ENCODE measurements around the gene LRRC55. TPM values are rescaled to one million over a fixed set of nuclear protein-coding genes. Genes with fewer than 3 reads are reported as not detected.

The LRRC55 gene
- polyA plus RNA-seq, 2 of the 4 experiments (the other 2 are of a cell fraction) = 0.01 TPM; not detected in 1

DNA sequence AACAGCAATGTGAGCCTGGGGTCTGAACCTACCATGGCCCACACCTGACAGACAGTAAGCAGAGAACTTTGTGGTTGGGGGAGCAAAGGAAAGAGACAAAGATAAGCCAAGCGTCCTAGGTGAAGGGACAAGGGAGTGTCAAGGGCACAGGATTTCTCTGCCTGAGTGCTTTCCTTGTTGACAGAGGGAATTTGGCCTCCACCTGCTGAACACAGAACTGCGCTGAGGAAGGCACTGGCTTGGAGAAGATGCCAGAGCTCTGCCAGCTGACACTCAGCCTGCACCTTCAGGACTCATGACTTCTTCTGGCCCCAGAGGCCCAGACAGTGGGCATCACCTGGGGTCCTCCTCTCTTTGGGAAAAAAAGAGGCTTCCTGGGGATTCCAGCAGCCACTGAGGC, 789 bp upstream of the LRRC55 start:
- H3K4me2 ChIP-seq = no peak overlapping the region
- H3K9me3 ChIP-seq = no peaks in the 10 kb centered on the region
- no peak for FAIRE-seq
- TF ChIP-seq POLR2AphosphoS2 (conservative IDR thresholded peaks at IDR 0.05; ENCODE audit: low read length) = no peak
- TF ChIP-seq ZC3H11A (IDR thresholded peaks at IDR 0.05) = no peak
- TF ChIP-seq NPAS2 (CRISPR knock-in tag; IDR thresholded peaks at IDR 0.05; ENCODE audit: borderline replicate concordance) = no peak
- no peak for TF ChIP-seq POLR2A (IDR thresholded peaks at IDR 0.05; ENCODE audit: low read length)
- TF ChIP-seq, protein P1, sequence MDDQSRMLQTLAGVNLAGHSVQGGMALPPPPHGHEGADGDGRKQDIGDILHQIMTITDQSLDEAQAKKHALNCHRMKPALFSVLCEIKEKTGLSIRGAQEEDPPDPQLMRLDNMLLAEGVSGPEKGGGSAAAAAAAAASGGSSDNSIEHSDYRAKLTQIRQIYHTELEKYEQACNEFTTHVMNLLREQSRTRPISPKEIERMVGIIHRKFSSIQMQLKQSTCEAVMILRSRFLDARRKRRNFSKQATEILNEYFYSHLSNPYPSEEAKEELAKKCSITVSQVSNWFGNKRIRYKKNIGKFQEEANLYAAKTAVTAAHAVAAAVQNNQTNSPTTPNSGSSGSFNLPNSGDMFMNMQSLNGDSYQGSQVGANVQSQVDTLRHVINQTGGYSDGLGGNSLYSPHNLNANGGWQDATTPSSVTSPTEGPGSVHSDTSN (IDR thresholded peaks at IDR 0.05) = no peak
- TF ChIP-seq, protein P2, sequence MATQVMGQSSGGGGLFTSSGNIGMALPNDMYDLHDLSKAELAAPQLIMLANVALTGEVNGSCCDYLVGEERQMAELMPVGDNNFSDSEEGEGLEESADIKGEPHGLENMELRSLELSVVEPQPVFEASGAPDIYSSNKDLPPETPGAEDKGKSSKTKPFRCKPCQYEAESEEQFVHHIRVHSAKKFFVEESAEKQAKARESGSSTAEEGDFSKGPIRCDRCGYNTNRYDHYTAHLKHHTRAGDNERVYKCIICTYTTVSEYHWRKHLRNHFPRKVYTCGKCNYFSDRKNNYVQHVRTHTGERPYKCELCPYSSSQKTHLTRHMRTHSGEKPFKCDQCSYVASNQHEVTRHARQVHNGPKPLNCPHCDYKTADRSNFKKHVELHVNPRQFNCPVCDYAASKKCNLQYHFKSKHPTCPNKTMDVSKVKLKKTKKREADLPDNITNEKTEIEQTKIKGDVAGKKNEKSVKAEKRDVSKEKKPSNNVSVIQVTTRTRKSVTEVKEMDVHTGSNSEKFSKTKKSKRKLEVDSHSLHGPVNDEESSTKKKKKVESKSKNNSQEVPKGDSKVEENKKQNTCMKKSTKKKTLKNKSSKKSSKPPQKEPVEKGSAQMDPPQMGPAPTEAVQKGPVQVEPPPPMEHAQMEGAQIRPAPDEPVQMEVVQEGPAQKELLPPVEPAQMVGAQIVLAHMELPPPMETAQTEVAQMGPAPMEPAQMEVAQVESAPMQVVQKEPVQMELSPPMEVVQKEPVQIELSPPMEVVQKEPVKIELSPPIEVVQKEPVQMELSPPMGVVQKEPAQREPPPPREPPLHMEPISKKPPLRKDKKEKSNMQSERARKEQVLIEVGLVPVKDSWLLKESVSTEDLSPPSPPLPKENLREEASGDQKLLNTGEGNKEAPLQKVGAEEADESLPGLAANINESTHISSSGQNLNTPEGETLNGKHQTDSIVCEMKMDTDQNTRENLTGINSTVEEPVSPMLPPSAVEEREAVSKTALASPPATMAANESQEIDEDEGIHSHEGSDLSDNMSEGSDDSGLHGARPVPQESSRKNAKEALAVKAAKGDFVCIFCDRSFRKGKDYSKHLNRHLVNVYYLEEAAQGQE (IDR thresholded peaks at IDR 0.05) = no peak
- TF ChIP-seq KDM5A (IDR thresholded peaks at IDR 0.05) = no peak
- WGBS (ENCODE audit: missing lambda C conversion rate) = 74% methylated on average over 2 of the region's 2 CpGs
- no peak overlapping the region for H3K4me3 ChIP-seq
- ChIA-PET POLR2A (no interaction called here), CTCF (no interaction called here)
- DNase-seq (ENCODE audit: low read depth in 1 of 2, low spot score in 1 of 2) = no peak
- peak overlapping the region in 1 of 2 experiments; percentile 8; a peak in 2 of 6 replicates for H3K27ac ChIP-seq
- H3K4me1 ChIP-seq = peaks cover 3% of the 10 kb centered on the region; the same call in 1 of the 3 replicates
- no peak; a peak in 1 of 6 replicates for ATAC-seq

DNA sequence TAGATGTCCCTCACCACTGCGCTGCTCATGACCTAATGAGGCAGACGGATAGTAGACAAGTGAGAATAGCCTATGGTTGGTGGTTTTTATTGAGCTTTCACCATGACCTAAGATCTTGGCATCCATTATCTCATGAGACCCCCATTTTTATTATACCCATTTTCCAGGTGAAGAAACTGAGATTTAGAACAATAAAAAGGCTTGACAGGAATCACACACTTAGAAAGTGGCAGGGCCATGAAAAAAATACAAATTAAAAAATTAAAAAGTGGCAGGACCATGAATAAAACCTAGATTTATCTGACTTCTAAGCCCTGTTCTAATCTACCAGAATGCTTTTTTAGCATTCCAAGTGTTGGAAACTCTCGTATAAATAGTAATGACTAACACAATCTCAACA, 1.1 kb downstream of the LRRC55 start:
- Histone ChIP-seq H3K4me3 (no peak overlapping the region), H3K27ac (no peak overlapping the region), H3K4me1 (0 out of 3 replicates have a peak, but pooled peaks cover under 1% of the 10 kb centered on the region), H3K4me2 (no peak overlapping the region), H3K9me3 (no peaks in the 10 kb centered on the region)
- ATAC-seq (no peak), FAIRE-seq (no peak), DNase-seq (ENCODE audit: low read depth in 1 of 2, low spot score in 1 of 2) (no peak)
- TF ChIP-seq, protein P3, sequence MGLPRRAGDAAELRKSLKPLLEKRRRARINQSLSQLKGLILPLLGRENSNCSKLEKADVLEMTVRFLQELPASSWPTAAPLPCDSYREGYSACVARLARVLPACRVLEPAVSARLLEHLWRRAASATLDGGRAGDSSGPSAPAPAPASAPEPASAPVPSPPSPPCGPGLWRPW (IDR thresholded peaks at IDR 0.05) = no peak
- TF ChIP-seq RARB (CRISPR knock-in tag; IDR thresholded peaks at IDR 0.05) = no peak
- TF ChIP-seq MAFK (IDR thresholded peaks at IDR 0.05; ENCODE audit: partially characterized antibody) = no peak
- no peak for TF ChIP-seq HDAC2 (IDR thresholded peaks at IDR 0.05)
- TF ChIP-seq MAZ (IDR thresholded peaks at IDR 0.05; ENCODE audit: borderline replicate concordance, low read depth, low read length) = no peak
- TF ChIP-seq, protein P1 (IDR thresholded peaks at IDR 0.05) = no peak
- TF ChIP-seq FOSL2 (IDR thresholded peaks at IDR 0.05) = no peak
- no peak for TF ChIP-seq FOSL2 (CRISPR knock-in tag; IDR thresholded peaks at IDR 0.05)
- TF ChIP-seq EP300 (IDR thresholded peaks at IDR 0.05) = no peak
- TF ChIP-seq, protein P4, sequence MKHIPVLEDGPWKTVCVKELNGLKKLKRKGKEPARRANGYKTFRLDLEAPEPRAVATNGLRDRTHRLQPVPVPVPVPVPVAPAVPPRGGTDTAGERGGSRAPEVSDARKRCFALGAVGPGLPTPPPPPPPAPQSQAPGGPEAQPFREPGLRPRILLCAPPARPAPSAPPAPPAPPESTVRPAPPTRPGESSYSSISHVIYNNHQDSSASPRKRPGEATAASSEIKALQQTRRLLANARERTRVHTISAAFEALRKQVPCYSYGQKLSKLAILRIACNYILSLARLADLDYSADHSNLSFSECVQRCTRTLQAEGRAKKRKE (CRISPR knock-in tag; IDR thresholded peaks at IDR 0.05; ENCODE audit: low read depth) = no peak
- TF ChIP-seq NR3C1 (IDR thresholded peaks at IDR 0.05) = no peak
- no peak for TF ChIP-seq CEBPB (IDR thresholded peaks at IDR 0.05)
- no peak for TF ChIP-seq JUNB (IDR thresholded peaks at IDR 0.05)
- no peak for TF ChIP-seq GATA3 (IDR thresholded peaks at IDR 0.05; ENCODE audit: borderline replicate concordance)
- TF ChIP-seq SREBF2 (IDR thresholded peaks at IDR 0.05) = no peak
- TF ChIP-seq CHD4 (IDR thresholded peaks at IDR 0.05; ENCODE audit: borderline replicate concordance) = no peak
- no peak for TF ChIP-seq KDM1A (IDR thresholded peaks at IDR 0.05; ENCODE audit: low read depth)
- TF ChIP-seq ZSCAN20 (CRISPR knock-in tag; IDR thresholded peaks at IDR 0.05) = no peak
- no peak for TF ChIP-seq NFE2L2 (conservative IDR thresholded peaks at IDR 0.05; ENCODE audit: low read length)
- ChIA-PET POLR2A (no interaction called here), CTCF (interaction anchor here (1.5 kb wide), 1 partner anchor 10 kb away, joined by 3 read pairs; no protein-coding TSS in a partner anchor)
- WGBS (ENCODE audit: missing lambda C conversion rate) = 91% methylated on average over 3 of the region's 3 CpGs
